ENCODE data around the gene UGT1A1. TPM values are rescaled to one million over a fixed set of nuclear protein-coding genes. Genes with fewer than 3 reads are reported as not detected.

Gene UGT1A1
- not detected in 2 replicates for total RNA-seq (2021)
- long read RNA-seq: 0 reads

DNA sequence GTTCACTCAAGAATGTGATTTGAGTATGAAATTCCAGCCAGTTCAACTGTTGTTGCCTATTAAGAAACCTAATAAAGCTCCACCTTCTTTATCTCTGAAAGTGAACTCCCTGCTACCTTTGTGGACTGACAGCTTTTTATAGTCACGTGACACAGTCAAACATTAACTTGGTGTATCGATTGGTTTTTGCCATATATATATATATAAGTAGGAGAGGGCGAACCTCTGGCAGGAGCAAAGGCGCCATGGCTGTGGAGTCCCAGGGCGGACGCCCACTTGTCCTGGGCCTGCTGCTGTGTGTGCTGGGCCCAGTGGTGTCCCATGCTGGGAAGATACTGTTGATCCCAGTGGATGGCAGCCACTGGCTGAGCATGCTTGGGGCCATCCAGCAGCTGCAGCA is at the start of gene UGT1A1:
TSS of gene UGT1A1 (plus strand) at position 228 of the 400 bp plus-strand sequence. CDS start at position 246, 18 bp downstream.
- H3K23ac ChIP-seq (ENCODE audit: insufficient read length, low read depth, low read length): no peak within 1 kb of the TSS
- no peak within 1 kb of the TSS for H3K4ac ChIP-seq (ENCODE audit: low read depth, low read length)
- TF ChIP-seq, protein P1, sequence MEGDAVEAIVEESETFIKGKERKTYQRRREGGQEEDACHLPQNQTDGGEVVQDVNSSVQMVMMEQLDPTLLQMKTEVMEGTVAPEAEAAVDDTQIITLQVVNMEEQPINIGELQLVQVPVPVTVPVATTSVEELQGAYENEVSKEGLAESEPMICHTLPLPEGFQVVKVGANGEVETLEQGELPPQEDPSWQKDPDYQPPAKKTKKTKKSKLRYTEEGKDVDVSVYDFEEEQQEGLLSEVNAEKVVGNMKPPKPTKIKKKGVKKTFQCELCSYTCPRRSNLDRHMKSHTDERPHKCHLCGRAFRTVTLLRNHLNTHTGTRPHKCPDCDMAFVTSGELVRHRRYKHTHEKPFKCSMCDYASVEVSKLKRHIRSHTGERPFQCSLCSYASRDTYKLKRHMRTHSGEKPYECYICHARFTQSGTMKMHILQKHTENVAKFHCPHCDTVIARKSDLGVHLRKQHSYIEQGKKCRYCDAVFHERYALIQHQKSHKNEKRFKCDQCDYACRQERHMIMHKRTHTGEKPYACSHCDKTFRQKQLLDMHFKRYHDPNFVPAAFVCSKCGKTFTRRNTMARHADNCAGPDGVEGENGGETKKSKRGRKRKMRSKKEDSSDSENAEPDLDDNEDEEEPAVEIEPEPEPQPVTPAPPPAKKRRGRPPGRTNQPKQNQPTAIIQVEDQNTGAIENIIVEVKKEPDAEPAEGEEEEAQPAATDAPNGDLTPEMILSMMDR (conservative IDR thresholded peaks at IDR 0.05): no peak
- no peak within 1 kb of the TSS for H2BK15ac ChIP-seq (ENCODE audit: low read depth, low read length)
- H4K91ac ChIP-seq (ENCODE audit: insufficient read length, low read depth, low read length): no peak within 1 kb of the TSS
- H4K5ac ChIP-seq (ENCODE audit: insufficient read length, low read depth, low read length): no peak within 1 kb of the TSS
- no peak within 1 kb of the TSS for H2BK20ac ChIP-seq (ENCODE audit: low read depth, low read length, poor library complexity, severe bottlenecking)
- H3K23me2 ChIP-seq (ENCODE audit: insufficient read length, low read depth, low read length, poor library complexity, severe bottlenecking): no peaks in the 10 kb centered on the region
- no CpG with 5 or more reads among the region's 6 CpGs for WGBS (ENCODE audit: extremely low coverage, insufficient read length, low lambda C conversion rate)
- H2BK12ac ChIP-seq (ENCODE audit: insufficient read length, low read depth, low read length): no peak within 1 kb of the TSS
- H2AK5ac ChIP-seq (ENCODE audit: insufficient read length, low read length): no peak within 1 kb of the TSS
- peak within 1 kb of the TSS in 1 of 3 experiments; percentile 7; a peak in 1 of 7 replicates for H3K27ac Mint-ChIP-seq
- H3K27me3 ChIP-seq (ENCODE audit: insufficient read depth, low read length): no peaks in the 10 kb centered on the region
- H2BK5ac ChIP-seq (ENCODE audit: insufficient read length, low read length): no peak within 1 kb of the TSS
- H3K79me1 ChIP-seq (ENCODE audit: insufficient read depth, low read depth, low read length, poor library complexity, severe bottlenecking): no peaks in the 10 kb centered on the region
- H2BK120ac ChIP-seq (ENCODE audit: low read depth, low read length, poor library complexity, severe bottlenecking): no peak within 1 kb of the TSS
- no peak within 1 kb of the TSS for H3T11ph ChIP-seq (ENCODE audit: low read length)
- H3K27me3 Mint-ChIP-seq (ENCODE audit: low read depth): peaks cover 8% of the 10 kb centered on the region
- H3K4me1 ChIP-seq (ENCODE audit: insufficient read depth, low read length): no peaks in the 10 kb centered on the region
- H3K18ac ChIP-seq (ENCODE audit: insufficient read length, low read depth, low read length): no peak within 1 kb of the TSS
- no peaks in the 10 kb centered on the region for H3K36me3 Mint-ChIP-seq (ENCODE audit: insufficient read depth in 1 of 3, low read depth in 3 of 3)
- no peak within 1 kb of the TSS for H3K4me3 Mint-ChIP-seq
- H3K4me1 Mint-ChIP-seq: no peaks in the 10 kb centered on the region
- H3K27ac ChIP-seq (ENCODE audit: insufficient read length, low read depth, low read length): no peak within 1 kb of the TSS
- DNase-seq: no peak
- H3K9me3 ChIP-seq (ENCODE audit: control insufficient read depth, low read depth, low read length): no peaks in the 10 kb centered on the region
- no peaks in the 10 kb centered on the region for H3K79me2 ChIP-seq (ENCODE audit: insufficient read depth, low read length)
- no peak within 1 kb of the TSS for H4K8ac ChIP-seq (replicated peaks; ENCODE audit: insufficient read length, low read depth, low read length)
- H3K14ac ChIP-seq (ENCODE audit: insufficient read depth, low read length): no peak within 1 kb of the TSS
- no peak within 1 kb of the TSS for H2AFZ ChIP-seq (ENCODE audit: low read length)
- no peak within 1 kb of the TSS for H3K4me2 ChIP-seq (ENCODE audit: insufficient read depth, insufficient read length, low read length)
- peaks cover under 1 to 1% of the 10 kb centered on the region in 2 experiments; a peak in 4 of 5 replicates for H3K9me3 Mint-ChIP-seq
- H3K56ac ChIP-seq (ENCODE audit: insufficient read length, low read depth, low read length): no peak within 1 kb of the TSS
- no peaks in the 10 kb centered on the region for H4K20me1 ChIP-seq (ENCODE audit: control insufficient read depth, insufficient read depth, insufficient read length)
- H3K9ac ChIP-seq (ENCODE audit: extremely low read depth, insufficient read length, low read length): no peak within 1 kb of the TSS
